ENCODE data around the gene FCF1.

GRCh38 chr14:74698465-74698864, 14.5 kb upstream of the FCF1 start:
- TF ChIP-seq CTCF (IDR thresholded peaks at IDR 0.05; ENCODE audit: poor library complexity, severe bottlenecking) (no peak), EZH2 (IDR thresholded peaks at IDR 0.05; ENCODE audit: borderline replicate concordance, insufficient read depth, low read length, poor library complexity, severe bottlenecking) (no peak), TAF1 (IDR thresholded peaks at IDR 0.05; ENCODE audit: low read depth) (no peak), POLR2AphosphoS5 (IDR thresholded peaks at IDR 0.05) (no peak)

All from neural cell (in vitro differentiated cells).